ENCODE data around the gene BEGAIN. TPM values are rescaled to one million over a fixed set of nuclear protein-coding genes. Genes with fewer than 3 reads are reported as not detected.

Gene BEGAIN
- total and polyA plus RNA-seq, 2 donors (not counting 3 experiments of a cell fraction or from before 2014, with no cell fraction given) = 0.49 TPM; not detected in 1

DNA sequence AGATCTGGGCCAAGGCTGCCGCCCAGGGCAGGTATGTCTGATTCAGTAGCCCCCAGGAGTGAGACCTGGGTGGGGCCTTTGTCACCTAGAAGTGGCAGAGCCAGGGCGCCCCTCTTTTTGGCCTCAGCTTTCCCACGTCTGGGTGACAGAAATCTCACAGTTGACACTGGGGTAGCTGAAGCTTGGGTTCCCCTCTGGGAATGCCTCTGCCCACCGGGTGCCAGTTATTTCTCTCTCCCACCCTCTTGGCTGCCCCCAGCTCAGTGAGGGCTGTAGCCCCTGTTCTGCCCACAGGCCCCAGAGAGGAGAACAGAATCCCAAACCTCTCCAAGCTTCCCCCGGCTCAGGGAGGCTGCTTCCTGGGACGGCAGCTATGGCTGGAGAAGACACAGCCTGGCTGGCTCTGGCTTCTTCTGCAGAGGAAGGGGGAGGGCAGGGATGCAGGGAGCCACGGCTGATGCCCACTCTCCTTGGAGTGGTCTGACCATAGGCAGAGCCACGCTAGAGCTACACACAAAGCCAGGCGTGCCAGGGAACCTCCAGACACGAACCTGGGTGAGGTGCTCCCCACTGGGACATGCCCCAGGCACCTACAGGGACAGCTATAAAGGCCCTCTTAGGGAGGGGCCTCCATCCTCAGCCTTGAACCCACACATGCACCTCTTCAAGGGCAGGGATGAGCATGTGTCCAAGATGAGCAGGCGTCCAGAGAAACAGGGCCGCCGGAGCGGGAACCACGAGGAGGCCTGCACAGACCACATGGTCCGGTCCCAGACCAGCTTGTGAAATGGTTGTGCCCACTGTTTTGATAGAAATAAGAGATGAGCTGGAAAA, 51.7 kb downstream of the BEGAIN start:
- no peaks in the 10 kb centered on the region for H3K36me3 ChIP-seq (ENCODE audit: control insufficient read depth in 2 of 2, extremely low read depth in 1 of 2, insufficient read depth in 2 of 2, low read length in 2 of 2)
- H3K4me3 ChIP-seq (replicated peaks in 1 of 3; ENCODE audit: insufficient read depth in 1 of 3, low read depth in 1 of 3, low read length in 3 of 3) = no peak overlapping the region
- no peaks in the 10 kb centered on the region for H3K4me1 ChIP-seq (ENCODE audit: control insufficient read depth, extremely low read depth, insufficient read depth, low read length)
- no peak for FAIRE-seq
- no TSS peak for BruUV-seq (replicated peaks)
- H3K9me3 ChIP-seq (replicated peaks; ENCODE audit: control insufficient read depth, insufficient read depth, low read length) = no peaks in the 10 kb centered on the region
- intact Hi-C loops (cut with micrococcal nuclease) = no loop called here
- H3K9me1 ChIP-seq (replicated peaks; ENCODE audit: control insufficient read depth, extremely low read depth, insufficient read depth, low read length) = no peaks in the 10 kb centered on the region
- no peak for DNase-seq (ENCODE audit: low read depth, low spot score)
- H3K27ac ChIP-seq (ENCODE audit: insufficient read depth, low read depth, low read length) = no peak overlapping the region
- dilution Hi-C loops (cut with MboI; ENCODE audit: extremely low pct_ligation_motif_present, low sequenced_read_pairs) = no loop called here
- no peak for TF ChIP-seq GATA2 (IDR thresholded peaks at IDR 0.05; ENCODE audit: insufficient read depth, insufficient read length, low read depth, low read length)
- CTCF ChIA-PET = interaction anchor here (1.2 to 2.9 kb wide), 2 partner anchors 9 to 128 kb away, joined by 4 to 7 read pairs; no protein-coding TSS in a partner anchor
- no peak overlapping the region for H2AFZ ChIP-seq (ENCODE audit: low read depth, low read length)
- no peaks in the 10 kb centered on the region for H3K27me3 ChIP-seq (ENCODE audit: control insufficient read depth in 2 of 2, insufficient read depth in 2 of 2, low read length in 2 of 2)
- no peak overlapping the region for H3K4me2 ChIP-seq (ENCODE audit: insufficient read depth, low read length)
- no peak overlapping the region for H3K9ac ChIP-seq (replicated peaks; ENCODE audit: extremely low read depth, insufficient read depth, low read length)
- H3K79me2 ChIP-seq (ENCODE audit: control insufficient read depth, insufficient read depth, low read length) = no peaks in the 10 kb centered on the region
- POLR2A ChIA-PET = no interaction called here
- no peaks in the 10 kb centered on the region for H4K20me1 ChIP-seq (replicated peaks; ENCODE audit: control insufficient read depth, extremely low read depth, insufficient read depth, low read length)

GRCh38 chr14:100534528-100535286, 52.5 kb downstream of the BEGAIN start:
- Histone ChIP-seq H4K20me1 (replicated peaks; ENCODE audit: control insufficient read depth, extremely low read depth, insufficient read depth, low read length) (no peaks in the 10 kb centered on the region), H3K4me2 (ENCODE audit: insufficient read depth, low read length) (no peak overlapping the region), H3K27me3 (ENCODE audit: control insufficient read depth in 2 of 2, insufficient read depth in 2 of 2, low read length in 2 of 2) (no peaks in the 10 kb centered on the region), H3K36me3 (ENCODE audit: control insufficient read depth in 2 of 2, extremely low read depth in 1 of 2, insufficient read depth in 2 of 2, low read length in 2 of 2) (no peaks in the 10 kb centered on the region), H3K27ac (ENCODE audit: insufficient read depth, low read depth, low read length) (no peak overlapping the region), H3K9me1 (replicated peaks; ENCODE audit: control insufficient read depth, extremely low read depth, insufficient read depth, low read length) (no peaks in the 10 kb centered on the region), H3K4me3 (replicated peaks in 1 of 3; ENCODE audit: insufficient read depth in 1 of 3, low read depth in 1 of 3, low read length in 3 of 3) (no peak overlapping the region), H3K4me1 (ENCODE audit: control insufficient read depth, extremely low read depth, insufficient read depth, low read length) (no peaks in the 10 kb centered on the region), H2AFZ (ENCODE audit: low read depth, low read length) (no peak overlapping the region), H3K9me3 (replicated peaks; ENCODE audit: control insufficient read depth, insufficient read depth, low read length) (no peaks in the 10 kb centered on the region), H3K79me2 (ENCODE audit: control insufficient read depth, insufficient read depth, low read length) (no peaks in the 10 kb centered on the region), H3K9ac (replicated peaks; ENCODE audit: extremely low read depth, insufficient read depth, low read length) (no peak overlapping the region)
- no TSS peak for BruUV-seq (replicated peaks)
- DNase-seq (ENCODE audit: low read depth, low spot score) = no peak
- intact Hi-C loops (cut with micrococcal nuclease) (no loop called here), dilution Hi-C loops (cut with MboI; ENCODE audit: extremely low pct_ligation_motif_present, low sequenced_read_pairs) (no loop called here)
- no peak for FAIRE-seq
- TF ChIP-seq, protein P1, sequence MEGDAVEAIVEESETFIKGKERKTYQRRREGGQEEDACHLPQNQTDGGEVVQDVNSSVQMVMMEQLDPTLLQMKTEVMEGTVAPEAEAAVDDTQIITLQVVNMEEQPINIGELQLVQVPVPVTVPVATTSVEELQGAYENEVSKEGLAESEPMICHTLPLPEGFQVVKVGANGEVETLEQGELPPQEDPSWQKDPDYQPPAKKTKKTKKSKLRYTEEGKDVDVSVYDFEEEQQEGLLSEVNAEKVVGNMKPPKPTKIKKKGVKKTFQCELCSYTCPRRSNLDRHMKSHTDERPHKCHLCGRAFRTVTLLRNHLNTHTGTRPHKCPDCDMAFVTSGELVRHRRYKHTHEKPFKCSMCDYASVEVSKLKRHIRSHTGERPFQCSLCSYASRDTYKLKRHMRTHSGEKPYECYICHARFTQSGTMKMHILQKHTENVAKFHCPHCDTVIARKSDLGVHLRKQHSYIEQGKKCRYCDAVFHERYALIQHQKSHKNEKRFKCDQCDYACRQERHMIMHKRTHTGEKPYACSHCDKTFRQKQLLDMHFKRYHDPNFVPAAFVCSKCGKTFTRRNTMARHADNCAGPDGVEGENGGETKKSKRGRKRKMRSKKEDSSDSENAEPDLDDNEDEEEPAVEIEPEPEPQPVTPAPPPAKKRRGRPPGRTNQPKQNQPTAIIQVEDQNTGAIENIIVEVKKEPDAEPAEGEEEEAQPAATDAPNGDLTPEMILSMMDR (IDR thresholded peaks at IDR 0.05; ENCODE audit: extremely low read depth in 1 of 2, insufficient read depth in 1 of 2, low read depth in 1 of 2, low read length in 2 of 2) = no peak
- TF ChIP-seq POLR2AphosphoS5 (IDR thresholded peaks at IDR 0.05; ENCODE audit: insufficient read depth, low read depth, low read length) (no peak), EZH2 (IDR thresholded peaks at IDR 0.05; ENCODE audit: borderline replicate concordance, low read depth, low read length, severe bottlenecking) (no peak), GATA2 (IDR thresholded peaks at IDR 0.05; ENCODE audit: insufficient read depth, insufficient read length, low read depth, low read length) (no peak), MYC (IDR thresholded peaks at IDR 0.05; ENCODE audit: low read depth, low read length) (no peak), MAX (IDR thresholded peaks at IDR 0.05; ENCODE audit: insufficient read depth, insufficient read length) (no peak), JUN (IDR thresholded peaks at IDR 0.05; ENCODE audit: borderline replicate concordance, insufficient read depth, insufficient read length, low read depth) (no peak), POLR2A (IDR thresholded peaks at IDR 0.05; ENCODE audit: low read depth, low read length) (no peak), FOS (IDR thresholded peaks at IDR 0.05; ENCODE audit: borderline replicate concordance, insufficient read depth, low read length) (no peak)
- CTCF ChIA-PET = interaction anchor here (1.2 to 2.9 kb wide), 4 partner anchors 9 to 149 kb away, joined by 3 to 7 read pairs (median 5); no protein-coding TSS in a partner anchor
- POLR2A ChIA-PET = no interaction called here
